C4-2B (cell line): Measurements from ENCODE around the gene CCDC181.

Experiments
- ZFX ChIP-seq: fragments of 450-650 bp; IDR thresholded peaks from 2 replicates; pipeline ENCODE4 v1.6.1; 2017
- TF ChIP-seq, protein P1 (sequence below): fragments of 450-650 bp; conservative IDR thresholded peaks from 2 replicates; pipeline ENCODE4 v1.5.1; 2017; ENCODE audit warnings: mild to moderate bottlenecking

DNA sequence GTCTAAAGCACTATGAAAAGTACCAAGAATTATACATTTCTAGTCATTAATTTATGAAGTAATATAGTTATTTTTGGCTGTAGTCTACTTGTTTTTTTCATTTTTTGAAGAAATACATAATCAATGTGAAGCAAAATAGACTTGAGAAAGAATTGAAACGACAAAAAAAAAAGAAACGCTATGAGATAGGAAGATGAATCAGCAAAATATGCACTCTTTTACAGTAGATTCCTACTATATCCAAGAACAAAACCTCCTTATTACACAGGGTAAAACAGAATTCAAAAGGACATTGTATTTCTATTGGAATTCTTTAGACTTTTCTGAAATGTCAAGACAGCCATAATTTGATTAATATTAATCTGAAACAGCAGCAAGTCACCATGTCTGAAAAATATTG, 25.6 kb upstream of the CCDC181 start:
- TF ChIP-seq, protein P1, sequence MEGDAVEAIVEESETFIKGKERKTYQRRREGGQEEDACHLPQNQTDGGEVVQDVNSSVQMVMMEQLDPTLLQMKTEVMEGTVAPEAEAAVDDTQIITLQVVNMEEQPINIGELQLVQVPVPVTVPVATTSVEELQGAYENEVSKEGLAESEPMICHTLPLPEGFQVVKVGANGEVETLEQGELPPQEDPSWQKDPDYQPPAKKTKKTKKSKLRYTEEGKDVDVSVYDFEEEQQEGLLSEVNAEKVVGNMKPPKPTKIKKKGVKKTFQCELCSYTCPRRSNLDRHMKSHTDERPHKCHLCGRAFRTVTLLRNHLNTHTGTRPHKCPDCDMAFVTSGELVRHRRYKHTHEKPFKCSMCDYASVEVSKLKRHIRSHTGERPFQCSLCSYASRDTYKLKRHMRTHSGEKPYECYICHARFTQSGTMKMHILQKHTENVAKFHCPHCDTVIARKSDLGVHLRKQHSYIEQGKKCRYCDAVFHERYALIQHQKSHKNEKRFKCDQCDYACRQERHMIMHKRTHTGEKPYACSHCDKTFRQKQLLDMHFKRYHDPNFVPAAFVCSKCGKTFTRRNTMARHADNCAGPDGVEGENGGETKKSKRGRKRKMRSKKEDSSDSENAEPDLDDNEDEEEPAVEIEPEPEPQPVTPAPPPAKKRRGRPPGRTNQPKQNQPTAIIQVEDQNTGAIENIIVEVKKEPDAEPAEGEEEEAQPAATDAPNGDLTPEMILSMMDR, result no peak
- TF ChIP-seq ZFX, result no peak
